ENCODE data around the gene RMDN2.

DNA sequence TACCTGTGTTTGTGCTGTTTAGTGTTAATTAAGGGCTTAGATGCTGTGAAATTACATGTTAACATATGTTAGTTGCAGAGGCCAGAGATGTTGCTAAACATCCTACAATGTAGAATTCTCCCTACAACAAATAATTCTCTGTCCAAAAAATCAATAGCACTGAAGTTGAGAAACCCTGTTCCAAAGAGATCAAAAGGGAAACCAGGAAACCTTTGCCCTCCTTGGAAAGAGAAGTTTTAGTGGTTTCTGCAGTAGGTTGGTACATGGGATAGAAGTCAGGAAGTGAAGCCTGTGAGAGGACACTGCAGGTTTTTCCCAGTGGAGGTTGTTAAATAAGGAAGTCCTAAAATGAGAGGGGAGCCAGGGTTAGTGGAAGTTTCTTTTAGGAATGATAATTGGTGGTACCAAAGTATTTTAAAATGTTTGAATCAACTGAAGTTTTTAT lies 6.3 kb upstream of the RMDN2 start:
- TF ChIP-seq, protein P1, sequence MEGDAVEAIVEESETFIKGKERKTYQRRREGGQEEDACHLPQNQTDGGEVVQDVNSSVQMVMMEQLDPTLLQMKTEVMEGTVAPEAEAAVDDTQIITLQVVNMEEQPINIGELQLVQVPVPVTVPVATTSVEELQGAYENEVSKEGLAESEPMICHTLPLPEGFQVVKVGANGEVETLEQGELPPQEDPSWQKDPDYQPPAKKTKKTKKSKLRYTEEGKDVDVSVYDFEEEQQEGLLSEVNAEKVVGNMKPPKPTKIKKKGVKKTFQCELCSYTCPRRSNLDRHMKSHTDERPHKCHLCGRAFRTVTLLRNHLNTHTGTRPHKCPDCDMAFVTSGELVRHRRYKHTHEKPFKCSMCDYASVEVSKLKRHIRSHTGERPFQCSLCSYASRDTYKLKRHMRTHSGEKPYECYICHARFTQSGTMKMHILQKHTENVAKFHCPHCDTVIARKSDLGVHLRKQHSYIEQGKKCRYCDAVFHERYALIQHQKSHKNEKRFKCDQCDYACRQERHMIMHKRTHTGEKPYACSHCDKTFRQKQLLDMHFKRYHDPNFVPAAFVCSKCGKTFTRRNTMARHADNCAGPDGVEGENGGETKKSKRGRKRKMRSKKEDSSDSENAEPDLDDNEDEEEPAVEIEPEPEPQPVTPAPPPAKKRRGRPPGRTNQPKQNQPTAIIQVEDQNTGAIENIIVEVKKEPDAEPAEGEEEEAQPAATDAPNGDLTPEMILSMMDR (conservative IDR thresholded peaks at IDR 0.05), result no peak
- TF ChIP-seq EZH2 (IDR thresholded peaks at IDR 0.05; ENCODE audit: low read depth), result no peak
